ENCODE measurements around the gene SYDE2.
"Not testable (repeated sequence)": the region's sequence is repeated elsewhere in the genome, so short reads cannot be mapped to it uniquely, and the experiment has no call there.

Gene SYDE2

DNA sequence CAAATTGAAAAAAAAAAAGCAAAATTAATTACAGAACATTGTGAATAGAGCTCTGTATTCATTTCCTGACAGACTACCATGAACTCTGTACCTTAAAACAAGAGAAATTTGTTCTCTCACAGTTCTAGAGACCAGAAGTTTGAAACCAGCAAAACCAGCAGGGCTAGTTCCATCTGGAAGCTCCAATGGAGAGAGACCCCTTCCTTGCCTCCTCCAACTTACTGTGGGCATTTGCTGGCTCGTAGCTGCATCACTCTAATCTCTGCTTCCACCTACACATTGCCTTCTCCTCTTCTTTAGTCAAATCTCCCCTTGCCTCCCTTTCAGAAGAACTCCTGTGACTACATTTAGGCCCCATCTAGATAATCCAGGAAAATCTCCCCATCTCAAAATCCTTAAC is 56.5 kb downstream of the SYDE2 start:
- no peaks in the 10 kb centered on the region for H3K4me1 ChIP-seq (ENCODE audit: control insufficient read depth, low read length)
- no peaks in the 10 kb centered on the region for H4K20me1 ChIP-seq (ENCODE audit: control insufficient read depth, insufficient read depth, low read depth, low read length)
- TF ChIP-seq, protein P1, sequence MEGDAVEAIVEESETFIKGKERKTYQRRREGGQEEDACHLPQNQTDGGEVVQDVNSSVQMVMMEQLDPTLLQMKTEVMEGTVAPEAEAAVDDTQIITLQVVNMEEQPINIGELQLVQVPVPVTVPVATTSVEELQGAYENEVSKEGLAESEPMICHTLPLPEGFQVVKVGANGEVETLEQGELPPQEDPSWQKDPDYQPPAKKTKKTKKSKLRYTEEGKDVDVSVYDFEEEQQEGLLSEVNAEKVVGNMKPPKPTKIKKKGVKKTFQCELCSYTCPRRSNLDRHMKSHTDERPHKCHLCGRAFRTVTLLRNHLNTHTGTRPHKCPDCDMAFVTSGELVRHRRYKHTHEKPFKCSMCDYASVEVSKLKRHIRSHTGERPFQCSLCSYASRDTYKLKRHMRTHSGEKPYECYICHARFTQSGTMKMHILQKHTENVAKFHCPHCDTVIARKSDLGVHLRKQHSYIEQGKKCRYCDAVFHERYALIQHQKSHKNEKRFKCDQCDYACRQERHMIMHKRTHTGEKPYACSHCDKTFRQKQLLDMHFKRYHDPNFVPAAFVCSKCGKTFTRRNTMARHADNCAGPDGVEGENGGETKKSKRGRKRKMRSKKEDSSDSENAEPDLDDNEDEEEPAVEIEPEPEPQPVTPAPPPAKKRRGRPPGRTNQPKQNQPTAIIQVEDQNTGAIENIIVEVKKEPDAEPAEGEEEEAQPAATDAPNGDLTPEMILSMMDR (IDR thresholded peaks at IDR 0.05; ENCODE audit: low read depth, low read length, poor library complexity, severe bottlenecking) = no peak
- TF ChIP-seq EZH2phosphoT487 (IDR thresholded peaks at IDR 0.05; ENCODE audit: borderline replicate concordance, low read length) = no peak
- no peaks in the 10 kb centered on the region for H3K9me2 ChIP-seq (replicated peaks; ENCODE audit: control insufficient read depth, low read length)
- H3K4me2 ChIP-seq (ENCODE audit: low read length) = no peak overlapping the region
- H3K9me3 ChIP-seq (ENCODE audit: control insufficient read depth, insufficient read depth, low read length) = no peaks in the 10 kb centered on the region
- H3K27me3 ChIP-seq (ENCODE audit: control insufficient read depth, low read length) = no peaks in the 10 kb centered on the region
- no peaks in the 10 kb centered on the region for H3F3A ChIP-seq (ENCODE audit: control insufficient read depth, insufficient read depth)
- no peaks in the 10 kb centered on the region for H3K79me2 ChIP-seq (ENCODE audit: control insufficient read depth, low read length)
- H3K27ac ChIP-seq (ENCODE audit: low read depth, low read length) = no peak overlapping the region
- no peaks in the 10 kb centered on the region for H3K36me3 ChIP-seq (ENCODE audit: control insufficient read depth, low read length)
- no peak overlapping the region for H3K4me3 ChIP-seq (ENCODE audit: low read length)

DNA sequence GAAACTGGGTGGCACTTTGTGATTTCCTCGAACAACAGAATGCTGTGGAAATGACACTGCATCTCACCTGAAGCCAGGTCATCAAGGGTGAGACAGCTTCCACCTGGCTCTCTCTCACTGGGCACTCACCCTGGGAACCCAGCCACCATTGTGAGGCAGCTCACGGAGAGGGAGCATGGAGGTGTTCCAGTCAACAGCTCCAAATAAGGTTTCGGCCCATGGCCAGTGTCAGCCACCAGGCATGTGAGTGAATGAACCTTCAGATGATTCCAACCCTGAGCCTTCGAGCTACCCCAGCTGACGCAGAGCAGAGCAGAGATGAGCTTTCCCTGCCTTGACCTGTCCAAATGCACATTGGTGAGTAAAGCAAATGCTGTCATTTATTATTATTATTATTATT is 58.1 kb downstream of the SYDE2 start:
- TF ChIP-seq, protein P1 (IDR thresholded peaks at IDR 0.05; ENCODE audit: low read depth, low read length, poor library complexity, severe bottlenecking) = no peak
- no peak for TF ChIP-seq EZH2phosphoT487 (IDR thresholded peaks at IDR 0.05; ENCODE audit: borderline replicate concordance, low read length)
- no peaks in the 10 kb centered on the region for H3K9me2 ChIP-seq (replicated peaks; ENCODE audit: control insufficient read depth, low read length)
- H3F3A ChIP-seq (ENCODE audit: control insufficient read depth, insufficient read depth) = no peaks in the 10 kb centered on the region
- no peaks in the 10 kb centered on the region for H3K9me3 ChIP-seq (ENCODE audit: control insufficient read depth, insufficient read depth, low read length)
- no peaks in the 10 kb centered on the region for H3K36me3 ChIP-seq (ENCODE audit: control insufficient read depth, low read length)
- H3K27ac ChIP-seq (ENCODE audit: low read depth, low read length) = no peak overlapping the region
- H3K4me3 ChIP-seq (ENCODE audit: low read length) = no peak overlapping the region
- H3K27me3 ChIP-seq (ENCODE audit: control insufficient read depth, low read length) = no peaks in the 10 kb centered on the region
- H3K79me2 ChIP-seq (ENCODE audit: control insufficient read depth, low read length) = no peaks in the 10 kb centered on the region
- no peaks in the 10 kb centered on the region for H3K4me1 ChIP-seq (ENCODE audit: control insufficient read depth, low read length)
- no peaks in the 10 kb centered on the region for H4K20me1 ChIP-seq (ENCODE audit: control insufficient read depth, insufficient read depth, low read depth, low read length)
- H3K4me2 ChIP-seq (ENCODE audit: low read length) = no peak overlapping the region

DNA sequence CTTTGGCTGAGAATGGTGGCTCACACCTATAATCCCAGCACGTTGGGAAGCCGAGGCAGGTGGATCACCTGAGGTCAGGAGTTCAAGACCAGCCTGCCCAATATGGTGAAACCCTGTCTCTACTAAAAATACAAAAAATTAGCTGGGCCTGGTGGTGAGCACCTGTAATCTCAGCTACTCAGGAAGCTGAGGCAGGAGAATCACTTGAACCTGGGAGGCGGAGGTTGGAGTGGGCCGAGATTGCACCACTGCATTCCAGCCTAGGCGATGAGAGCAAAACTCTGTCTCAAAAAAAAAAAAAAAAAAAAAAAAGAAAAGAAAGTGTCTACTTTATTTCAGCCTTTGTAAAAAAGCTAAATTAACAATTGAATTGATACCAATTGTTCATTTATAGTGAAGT is 62.4 kb downstream of the SYDE2 start:
- H3K9me3 ChIP-seq (ENCODE audit: control insufficient read depth, insufficient read depth, low read length); H3K79me2 ChIP-seq (ENCODE audit: control insufficient read depth, low read length); H3F3A ChIP-seq (ENCODE audit: control insufficient read depth, insufficient read depth); H3K36me3 ChIP-seq (ENCODE audit: control insufficient read depth, low read length); H3K4me2 ChIP-seq (ENCODE audit: low read length); H3K27me3 ChIP-seq (ENCODE audit: control insufficient read depth, low read length); H3K27ac ChIP-seq (ENCODE audit: low read depth, low read length); H3K4me1 ChIP-seq (ENCODE audit: control insufficient read depth, low read length); H3K4me3 ChIP-seq (ENCODE audit: low read length); H3K9me2 ChIP-seq (replicated peaks; ENCODE audit: control insufficient read depth, low read length); H4K20me1 ChIP-seq (ENCODE audit: control insufficient read depth, insufficient read depth, low read depth, low read length): not testable (repeated sequence)

DNA sequence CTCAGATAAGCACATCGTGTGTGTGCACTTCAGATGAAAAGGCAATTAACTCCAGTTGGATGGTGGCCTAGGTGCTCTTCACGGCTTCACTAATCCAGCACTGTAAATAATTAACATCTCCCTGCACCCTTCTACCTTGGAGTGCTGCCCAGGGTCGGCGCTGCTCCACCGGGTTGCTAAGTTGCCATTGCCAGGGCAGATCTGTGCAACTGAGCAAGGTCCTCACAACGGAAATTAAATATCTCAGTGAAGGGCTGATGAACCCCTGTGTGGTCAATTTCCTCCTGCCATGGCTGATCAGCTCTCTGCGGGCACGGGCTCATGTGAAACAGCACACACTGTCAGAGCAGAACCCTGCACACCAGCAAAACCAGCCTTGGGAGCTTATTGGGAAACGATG is 63.2 kb downstream of the SYDE2 start:
- H4K20me1 ChIP-seq (ENCODE audit: control insufficient read depth, insufficient read depth, low read depth, low read length) = no peaks in the 10 kb centered on the region
- H3F3A ChIP-seq (ENCODE audit: control insufficient read depth, insufficient read depth) = no peaks in the 10 kb centered on the region
- H3K27ac ChIP-seq (ENCODE audit: low read depth, low read length) = no peak overlapping the region
- no peaks in the 10 kb centered on the region for H3K79me2 ChIP-seq (ENCODE audit: control insufficient read depth, low read length)
- H3K27me3 ChIP-seq (ENCODE audit: control insufficient read depth, low read length) = no peaks in the 10 kb centered on the region; the same call in 1 of the 2 replicates
- H3K9me3 ChIP-seq (ENCODE audit: control insufficient read depth, insufficient read depth, low read length) = no peaks in the 10 kb centered on the region
- H3K36me3 ChIP-seq (ENCODE audit: control insufficient read depth, low read length) = no peaks in the 10 kb centered on the region
- no peak overlapping the region for H3K4me3 ChIP-seq (ENCODE audit: low read length)
- H3K4me2 ChIP-seq (ENCODE audit: low read length) = no peak overlapping the region
- no peaks in the 10 kb centered on the region for H3K4me1 ChIP-seq (ENCODE audit: control insufficient read depth, low read length)
- H3K9me2 ChIP-seq (replicated peaks; ENCODE audit: control insufficient read depth, low read length) = no peaks in the 10 kb centered on the region
- TF ChIP-seq, protein P1 (IDR thresholded peaks at IDR 0.05; ENCODE audit: low read depth, low read length, poor library complexity, severe bottlenecking) = no peak
- no peak for TF ChIP-seq EZH2phosphoT487 (IDR thresholded peaks at IDR 0.05; ENCODE audit: borderline replicate concordance, low read length)

Measured in DOHH2 (cell line).